ENCODE data around the gene MSI2. TPM values are rescaled to one million over a fixed set of nuclear protein-coding genes. Genes with fewer than 3 reads are reported as not detected.

The MSI2 gene
- total RNA-seq, 2 donors from 2014 or later, result 30.1 to 41.1 TPM

GRCh38 chr17:57459286-57459915 is 203.1 kb downstream of the MSI2 start:
- no peak for TF ChIP-seq CTCF (IDR thresholded peaks at IDR 0.05)
- Histone ChIP-seq H3K4me3 (no peak overlapping the region), H3K36me3 (no peaks in the 10 kb centered on the region), H3K27ac (no peak overlapping the region), H3K27me3 (no peaks in the 10 kb centered on the region), H3K9me3 (no peaks in the 10 kb centered on the region), H3K4me1 (peaks cover 0 to 52% of the 10 kb centered on the region in 2 donors)
- no peak for DNase-seq (ENCODE audit: low spot score)

- no peak for TF ChIP-seq CTCF (IDR thresholded peaks at IDR 0.05)
- DNase-seq (ENCODE audit: low spot score), result no peak
- Histone ChIP-seq H3K9me3 (no peaks in the 10 kb centered on the region), H3K4me3 (no peak overlapping the region), H3K36me3 (no peaks in the 10 kb centered on the region), H3K27me3 (no peaks in the 10 kb centered on the region), H3K27ac (no peak overlapping the region), H3K4me1 (peaks cover 0 to 49% of the 10 kb centered on the region in 2 donors)
Observed at GRCh38 chr17:57461082-57461481, 204.8 kb downstream of the MSI2 start.

GRCh38 chr17:57462007-57462579 is 205.8 kb downstream of the MSI2 start:
- no peak for DNase-seq (ENCODE audit: low spot score)
- Histone ChIP-seq H3K27ac (no peak overlapping the region), H3K4me3 (no peak overlapping the region), H3K9me3 (no peaks in the 10 kb centered on the region), H3K4me1 (peaks cover 0 to 40% of the 10 kb centered on the region in 2 donors), H3K36me3 (no peaks in the 10 kb centered on the region), H3K27me3 (no peaks in the 10 kb centered on the region)
- TF ChIP-seq CTCF (IDR thresholded peaks at IDR 0.05), result no peak

- H3K4me3 ChIP-seq, result no peak overlapping the region
- no peaks in the 10 kb centered on the region for H3K36me3 ChIP-seq
- no peaks in the 10 kb centered on the region for H3K27me3 ChIP-seq
- peaks cover 0 to 39% of the 10 kb centered on the region in 2 donors for H3K4me1 ChIP-seq
- H3K27ac ChIP-seq, result no peak overlapping the region
- DNase-seq (ENCODE audit: low spot score), result no peak
- TF ChIP-seq CTCF (IDR thresholded peaks at IDR 0.05), result no peak
- no peaks in the 10 kb centered on the region for H3K9me3 ChIP-seq
Observed at GRCh38 chr17:57463103-57463885, 207.0 kb downstream of the MSI2 start.

- no peaks in the 10 kb centered on the region for H3K36me3 ChIP-seq
- H3K4me1 ChIP-seq, result peaks cover 0 to 33% of the 10 kb centered on the region in 2 donors
- no peak overlapping the region for H3K27ac ChIP-seq
- H3K4me3 ChIP-seq, result no peak overlapping the region
- no peaks in the 10 kb centered on the region for H3K27me3 ChIP-seq
- TF ChIP-seq CTCF (IDR thresholded peaks at IDR 0.05), result no peak
- no peak for DNase-seq (ENCODE audit: low spot score)
- no peaks in the 10 kb centered on the region for H3K9me3 ChIP-seq
Observed at GRCh38 chr17:57464191-57464864, 208.0 kb downstream of the MSI2 start.

Data from right atrium auricular region (tissue), 2 donors.